Activated CD8-positive, alpha-beta T cell treated with anti-CD3 and anti-CD28 coated beads for 36 hours (primary cell): Measurements from ENCODE around the gene VPREB3. TPM values are rescaled to one million over a fixed set of nuclear protein-coding genes. Genes with fewer than 3 reads are reported as not detected.

Source experiments
- ATAC-seq: fragments of 200-7000 bp; cut with Tn5 transposase; one replicate; pipeline ENCODE4 v1.10.0; 2021; ENCODE audit warnings: mild to moderate bottlenecking, moderate library complexity
- CTCF ChIA-PET: fragments of 350-600 bp; sonication (Branson Sonifier 250); formaldehyde crosslinking; loops from one replicate; lab custom pipeline; 2021; ENCODE audit warnings: antibody characterized with exemption; lab: Charles Lee
- POLR2A ChIA-PET: fragments of 350-600 bp; sonication (Branson Sonifier 250); formaldehyde crosslinking; loops from one replicate; lab custom pipeline; 2021; ENCODE audit warnings: antibody characterized with exemption; lab: Charles Lee
- DNase-seq: peaks from one replicate; pipeline ENCODE4 v3.0.0-alpha.2; 2020
- H3K27ac Mint-ChIP-seq: one replicate; pipeline ENCODE4 v1.8.0; 2021; ENCODE audit warnings: mild to moderate bottlenecking, mixed read lengths
- H3K27me3 Mint-ChIP-seq: one replicate; pipeline ENCODE4 v1.8.0; 2021; ENCODE audit warnings: mixed read lengths
- H3K36me3 Mint-ChIP-seq: one replicate; pipeline ENCODE4 v1.8.0; 2021; ENCODE audit warnings: low read depth, mixed read lengths
- H3K4me1 Mint-ChIP-seq: one replicate; pipeline ENCODE4 v1.8.0; 2021; ENCODE audit warnings: low read depth, mixed read lengths
- H3K4me3 Mint-ChIP-seq: one replicate; pipeline ENCODE4 v1.8.0; 2021; ENCODE audit warnings: mild to moderate bottlenecking, moderate library complexity, mixed read lengths
- H3K9me3 Mint-ChIP-seq: one replicate; pipeline ENCODE4 v1.8.0; 2021; ENCODE audit warnings: mixed read lengths
- intact Hi-C: fragments of 100-400 bp; cut with micrococcal nuclease; formaldehyde crosslinking; loops from one replicate; pipeline ENCODE4 v1.10.0; 2022
- total RNA-seq, 2 experiments: library from RNA; stranded (reverse); gene quantifications; one replicate each; pipeline ENCODE4 v1.2.3, GENCODE V29; 2021
- TF ChIP-seq, protein P1 (sequence below): fragments of 200-600 bp; IDR thresholded peaks from one replicate; pipeline ENCODE4 v1.8.0; 2022; ENCODE audit warnings: antibody characterized with exemption, mild to moderate bottlenecking

VPREB3 gene
- total RNA-seq, 2 experiments from 2014 or later: not detected

DNA sequence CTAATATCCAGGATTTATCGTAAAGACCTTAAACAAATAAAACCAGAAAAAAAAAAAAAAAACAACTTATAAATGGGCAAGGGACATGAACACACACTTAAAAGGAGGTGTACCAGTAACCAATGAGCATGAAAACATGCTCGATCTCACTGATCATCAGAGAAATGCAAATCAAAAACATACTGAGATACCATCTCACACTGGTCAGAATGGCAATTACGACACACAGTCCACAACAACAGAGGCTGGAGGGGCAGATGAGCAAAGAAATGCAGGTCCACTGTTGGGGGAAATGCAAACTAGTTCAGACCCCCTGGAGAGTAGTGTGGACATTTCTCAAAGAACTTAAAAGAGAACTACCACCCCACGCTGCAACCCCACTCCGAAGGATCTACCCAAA, 50.2 kb downstream of the VPREB3 start:
- ChIA-PET CTCF (interaction anchor here (0.6 kb wide), 1 partner anchor 55 kb away, joined by 3 read pairs; no protein-coding TSS in a partner anchor), POLR2A (interaction anchor here (3.6 kb wide), 1 partner anchor 7 kb away, joined by 31 read pairs; no protein-coding TSS in a partner anchor)
- H3K9me3 Mint-ChIP-seq: peaks cover 5% of the 10 kb centered on the region
- DNase-seq: no peak
- peaks cover 80% of the 10 kb centered on the region for H3K4me1 Mint-ChIP-seq
- intact Hi-C loops: no loop called here
- H3K36me3 Mint-ChIP-seq: peaks cover 95% of the 10 kb centered on the region
- TF ChIP-seq, protein P1, sequence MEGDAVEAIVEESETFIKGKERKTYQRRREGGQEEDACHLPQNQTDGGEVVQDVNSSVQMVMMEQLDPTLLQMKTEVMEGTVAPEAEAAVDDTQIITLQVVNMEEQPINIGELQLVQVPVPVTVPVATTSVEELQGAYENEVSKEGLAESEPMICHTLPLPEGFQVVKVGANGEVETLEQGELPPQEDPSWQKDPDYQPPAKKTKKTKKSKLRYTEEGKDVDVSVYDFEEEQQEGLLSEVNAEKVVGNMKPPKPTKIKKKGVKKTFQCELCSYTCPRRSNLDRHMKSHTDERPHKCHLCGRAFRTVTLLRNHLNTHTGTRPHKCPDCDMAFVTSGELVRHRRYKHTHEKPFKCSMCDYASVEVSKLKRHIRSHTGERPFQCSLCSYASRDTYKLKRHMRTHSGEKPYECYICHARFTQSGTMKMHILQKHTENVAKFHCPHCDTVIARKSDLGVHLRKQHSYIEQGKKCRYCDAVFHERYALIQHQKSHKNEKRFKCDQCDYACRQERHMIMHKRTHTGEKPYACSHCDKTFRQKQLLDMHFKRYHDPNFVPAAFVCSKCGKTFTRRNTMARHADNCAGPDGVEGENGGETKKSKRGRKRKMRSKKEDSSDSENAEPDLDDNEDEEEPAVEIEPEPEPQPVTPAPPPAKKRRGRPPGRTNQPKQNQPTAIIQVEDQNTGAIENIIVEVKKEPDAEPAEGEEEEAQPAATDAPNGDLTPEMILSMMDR: no peak
- H3K27me3 Mint-ChIP-seq: no peaks in the 10 kb centered on the region
- H3K4me3 Mint-ChIP-seq: no peak overlapping the region
- peak overlapping the region; percentile 91 for H3K27ac Mint-ChIP-seq
- ATAC-seq: no peak

Other genes starting within 250 kb of the VPREB3 start
- not detected for gene IGLL1, start 174.1 kb downstream of the VPREB3 start, total RNA-seq
- under 1 TPM in 1 of 2 experiments, not detected in 1; 0.23 TPM for gene DRICH1, start 122.1 kb downstream of the VPREB3 start, total RNA-seq
- gene RGL4, start 63.4 kb downstream of the VPREB3 start, total RNA-seq: 10 to 100 TPM; 11.9 to 16.7 TPM
- gene ZNF70, start 3.3 kb downstream of the VPREB3 start, total RNA-seq: 1 to 10 TPM; 1.7 TPM
- 1 to 10 TPM; 1.1 to 2.1 TPM for gene C22orf15, start 8.6 kb upstream of the VPREB3 start, total RNA-seq
- gene CHCHD10, start 13.5 kb upstream of the VPREB3 start, total RNA-seq: 100 to 1,000 TPM; 197 to 212 TPM
- 1 to 10 TPM in 1 of 2 experiments, under 1 TPM in 1; 0.85 to 1.4 TPM for gene MMP11, start 18.4 kb upstream of the VPREB3 start, total RNA-seq
- gene SMARCB1, start 32.5 kb upstream of the VPREB3 start, total RNA-seq: 10 to 100 TPM; 82.8 to 86.3 TPM
- 1 to 10 TPM; 5.4 to 7.6 TPM for gene DERL3, start 84.6 kb upstream of the VPREB3 start, total RNA-seq
- 1 to 10 TPM; 8.0 to 8.6 TPM for gene SLC2A11, start 103.5 kb upstream of the VPREB3 start, total RNA-seq
- 1,000 to 10,000 TPM; 1,485 to 1,525 TPM for gene MIF, start 140.0 kb upstream of the VPREB3 start, total RNA-seq
- not detected for gene GSTT2B, start 206.8 kb upstream of the VPREB3 start, total RNA-seq
- gene DDTL, start 212.5 kb upstream of the VPREB3 start, total RNA-seq: not detected
- gene DDT, start 220.0 kb upstream of the VPREB3 start, total RNA-seq: 100 to 1,000 TPM; 116 to 119 TPM
- gene GSTT2, start 225.7 kb upstream of the VPREB3 start, total RNA-seq: not detected